Natural killer cell (primary cell): Measurements from ENCODE around the gene APBA1. TPM values are rescaled to one million over a fixed set of nuclear protein-coding genes. Genes with fewer than 3 reads are reported as not detected.

Experiments used
- ATAC-seq, 3 donors: fragments of 150-1000 bp in 2 of 3; fragments of 200-7000 bp in 1 of 3; cut with Tn5 transposase; 1 replicate in 1 of 3; 2 replicates in 2 of 3; pipeline ENCODE4 v1.10.0; 2021; ENCODE audit warnings: mild to moderate bottlenecking in 2 of 3, moderate library complexity in 2 of 3
- DNase-seq, 2 donors: peaks; one replicate each; pipeline versions ENCODE4 v3.0.0 to v3.0.0-alpha.2; 2013 to 2021; ENCODE audit warnings: mixed read lengths in 1 of 2
- H3K27ac ChIP-seq: one replicate; pipeline ENCODE4 v1.5.1; 2013; ENCODE audit warnings: mild to moderate bottlenecking, low read length
- H3K27me3 ChIP-seq: one replicate; pipeline ENCODE4 v1.6.1; 2013; ENCODE audit warnings: low read length; ENCODE audit not compliant: control insufficient read depth, insufficient read depth
- H3K36me3 ChIP-seq: one replicate; pipeline ENCODE4 v1.6.1; 2013; ENCODE audit warnings: low read length; ENCODE audit not compliant: control insufficient read depth, insufficient read depth
- H3K4me1 ChIP-seq: one replicate; pipeline ENCODE4 v1.6.1; 2013; ENCODE audit warnings: low read length; ENCODE audit not compliant: control insufficient read depth, insufficient read depth
- H3K4me3 ChIP-seq: one replicate; pipeline ENCODE4 v1.5.1; 2013; ENCODE audit warnings: low read length
- H3K9me3 ChIP-seq: one replicate; pipeline ENCODE4 v1.6.1; 2013; ENCODE audit warnings: low read length; ENCODE audit not compliant: control insufficient read depth, insufficient read depth
- H3K27ac Mint-ChIP-seq, 2 donors: one replicate each; pipeline ENCODE4 v1.8.0; 2022; ENCODE audit warnings: mild to moderate bottlenecking in 2 of 2, mixed read lengths in 2 of 2, moderate library complexity in 1 of 2
- H3K27me3 Mint-ChIP-seq, 2 donors: one replicate each; pipeline ENCODE4 v1.8.0; 2022; ENCODE audit warnings: low read depth in 2 of 2, mixed read lengths in 2 of 2
- H3K36me3 Mint-ChIP-seq: one replicate; pipeline ENCODE4 v1.8.0; 2022; ENCODE audit warnings: mixed read lengths
- H3K4me1 Mint-ChIP-seq, 2 donors: one replicate each; pipeline ENCODE4 v1.8.0; 2022; ENCODE audit warnings: mixed read lengths in 2 of 2
- H3K4me3 Mint-ChIP-seq: one replicate; pipeline ENCODE4 v1.8.0; 2022; ENCODE audit warnings: mild to moderate bottlenecking, moderate library complexity, mixed read lengths
- H3K9me3 Mint-ChIP-seq, 2 donors: one replicate each; pipeline ENCODE4 v1.8.0; 2022; ENCODE audit warnings: mixed read lengths in 2 of 2
- CTCF ChIP-seq: fragments of 200-600 bp; IDR thresholded peaks from one replicate; pipeline ENCODE4 v1.8.0; 2022; ENCODE audit warnings: antibody characterized with exemption
- WGBS: methylation state at CpG from one replicate; pipeline ENCODE4 v1.1.7; 2013; ENCODE audit warnings: missing lambda C conversion rate; ENCODE audit not compliant: insufficient coverage; 5-methylcytosine and 5-hydroxymethylcytosine counted together
- intact Hi-C: fragments of 100-400 bp; cut with micrococcal nuclease; formaldehyde crosslinking; loops from one replicate; pipeline ENCODE4 v1.14.2; 2022
- total RNA-seq, 4 donors: library from RNA; stranded (reverse); fragments of 120-200 nt in 1 of 4; gene quantifications; one replicate each; pipeline versions ENCODE4 v1.2.3 to v1.2.4, GENCODE V29; 2013 to 2022

APBA1 gene
- total RNA-seq, 3 donors from 2014 or later (not counting 1 experiment from before 2014, with no cell fraction given) = 0.11 to 0.31 (median 0.13) TPM

- 96% methylated on average over 15 of the region's 15 CpGs for WGBS
Measured at GRCh38 chr9:69456201-69456600, 216.0 kb downstream of the APBA1 start.

DNA sequence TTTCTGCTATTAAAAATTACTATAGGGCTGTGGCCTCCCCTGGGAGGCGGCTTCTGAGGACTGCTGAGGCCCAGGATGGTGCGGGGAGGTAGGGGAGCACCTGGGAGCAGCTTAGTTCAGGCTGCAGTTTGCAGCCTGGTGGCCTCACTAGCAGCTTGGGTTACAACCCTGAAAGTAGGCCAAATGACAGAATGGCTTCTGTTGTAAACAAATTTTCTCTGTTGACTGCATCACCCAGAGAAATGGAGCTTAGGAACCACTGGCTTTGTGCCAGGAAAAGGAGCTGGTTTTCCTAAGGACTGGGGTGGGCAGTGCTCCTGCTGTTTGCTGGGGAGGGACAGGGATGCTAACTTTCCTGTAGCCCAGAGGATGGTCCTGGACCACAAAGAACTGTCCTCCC is 216.9 kb downstream of the APBA1 start:
- no peak for ATAC-seq
- H3K36me3 Mint-ChIP-seq = no peaks in the 10 kb centered on the region
- no peaks in the 10 kb centered on the region for H3K9me3 Mint-ChIP-seq
- Histone ChIP-seq H3K9me3 (no peaks in the 10 kb centered on the region), H3K4me1 (no peaks in the 10 kb centered on the region), H3K4me3 (no peak overlapping the region), H3K27ac (no peak overlapping the region), H3K36me3 (no peaks in the 10 kb centered on the region), H3K27me3 (no peaks in the 10 kb centered on the region)
- DNase-seq = no peak
- H3K4me3 Mint-ChIP-seq = no peak overlapping the region
- TF ChIP-seq CTCF = no peak
- 86% methylated on average over 2 of the region's 2 CpGs for WGBS
- H3K4me1 Mint-ChIP-seq = no peaks in the 10 kb centered on the region
- no peak overlapping the region for H3K27ac Mint-ChIP-seq
- H3K27me3 Mint-ChIP-seq = peaks cover 0 to 3% of the 10 kb centered on the region in 2 donors
- intact Hi-C loops = loop anchor here (10.0 kb wide), 1 partner anchor 89 kb away; no protein-coding TSS in a partner anchor

More at GRCh38 chr9:69456201-69456600, 216.0 kb downstream of the APBA1 start:
- Mint-ChIP-seq H3K4me3 (no peak overlapping the region), H3K9me3 (no peaks in the 10 kb centered on the region), H3K36me3 (no peaks in the 10 kb centered on the region), H3K27ac (no peak overlapping the region), H3K27me3 (peaks cover 0 to 3% of the 10 kb centered on the region in 2 donors), H3K4me1 (no peaks in the 10 kb centered on the region)
- H3K4me1 ChIP-seq = no peaks in the 10 kb centered on the region
- no peaks in the 10 kb centered on the region for H3K27me3 ChIP-seq
- ATAC-seq (no peak), DNase-seq (no peak)
- H3K4me3 ChIP-seq = no peak overlapping the region
- no peaks in the 10 kb centered on the region for H3K9me3 ChIP-seq
- no peak for TF ChIP-seq CTCF
- intact Hi-C loops = loop anchor here (10.0 kb wide), 1 partner anchor 89 kb away; no protein-coding TSS in a partner anchor
- no peaks in the 10 kb centered on the region for H3K36me3 ChIP-seq
- no peak overlapping the region for H3K27ac ChIP-seq

- 43% methylated on average over 2 of the region's 2 CpGs for WGBS
- Mint-ChIP-seq H3K27me3 (peaks cover 0 to 3% of the 10 kb centered on the region in 2 donors), H3K36me3 (no peaks in the 10 kb centered on the region), H3K4me1 (no peaks in the 10 kb centered on the region), H3K9me3 (no peaks in the 10 kb centered on the region), H3K4me3 (no peak overlapping the region), H3K27ac (no peak overlapping the region)
- Histone ChIP-seq H3K9me3 (no peaks in the 10 kb centered on the region), H3K4me3 (no peak overlapping the region), H3K27ac (no peak overlapping the region), H3K27me3 (no peaks in the 10 kb centered on the region), H3K36me3 (no peaks in the 10 kb centered on the region), H3K4me1 (no peaks in the 10 kb centered on the region)
- ATAC-seq (peak in 1 of 3 donors; percentile 62), DNase-seq (no peak)
- no peak for TF ChIP-seq CTCF
- intact Hi-C loops = loop anchor here (10.0 kb wide), 1 partner anchor 90 kb away; no protein-coding TSS in a partner anchor
Measured at GRCh38 chr9:69454321-69454720, 217.8 kb downstream of the APBA1 start.

- intact Hi-C loops = loop anchor here (10.0 kb wide), 1 partner anchor 91 kb away; no protein-coding TSS in a partner anchor
- 45% methylated on average over 2 of the region's 2 CpGs for WGBS
- H3K9me3 Mint-ChIP-seq = no peaks in the 10 kb centered on the region
- H3K4me1 ChIP-seq = no peaks in the 10 kb centered on the region
- no peaks in the 10 kb centered on the region for H3K4me1 Mint-ChIP-seq
- no peak overlapping the region for H3K4me3 Mint-ChIP-seq
- no peaks in the 10 kb centered on the region for H3K9me3 ChIP-seq
- peaks cover 0 to 3% of the 10 kb centered on the region in 2 donors for H3K27me3 Mint-ChIP-seq
- H3K4me3 ChIP-seq = no peak overlapping the region
- no peak overlapping the region for H3K27ac ChIP-seq
- no peak for ATAC-seq
- DNase-seq = no peak
- H3K27me3 ChIP-seq = no peaks in the 10 kb centered on the region
- no peaks in the 10 kb centered on the region for H3K36me3 ChIP-seq
- TF ChIP-seq CTCF = no peak
- H3K27ac Mint-ChIP-seq = no peak overlapping the region
- H3K36me3 Mint-ChIP-seq = no peaks in the 10 kb centered on the region
Measured at GRCh38 chr9:69453746-69454145, 218.4 kb downstream of the APBA1 start.
